Stimulated activated CD4-positive, alpha-beta T cell treated with anti-CD3 and anti-CD28 coated beads, Interleukin-15, amount 100 ng/mL, for 1 hour (primary cell): ENCODE measurements around the gene GFOD1.

Source experiments
- DNase-seq, 2 donors: peaks; one replicate each; pipeline ENCODE4 v3.0.0-alpha.2; 2020; ENCODE audit warnings: low read depth in 1 of 2, low spot score in 1 of 2

Gene GFOD1

DNA sequence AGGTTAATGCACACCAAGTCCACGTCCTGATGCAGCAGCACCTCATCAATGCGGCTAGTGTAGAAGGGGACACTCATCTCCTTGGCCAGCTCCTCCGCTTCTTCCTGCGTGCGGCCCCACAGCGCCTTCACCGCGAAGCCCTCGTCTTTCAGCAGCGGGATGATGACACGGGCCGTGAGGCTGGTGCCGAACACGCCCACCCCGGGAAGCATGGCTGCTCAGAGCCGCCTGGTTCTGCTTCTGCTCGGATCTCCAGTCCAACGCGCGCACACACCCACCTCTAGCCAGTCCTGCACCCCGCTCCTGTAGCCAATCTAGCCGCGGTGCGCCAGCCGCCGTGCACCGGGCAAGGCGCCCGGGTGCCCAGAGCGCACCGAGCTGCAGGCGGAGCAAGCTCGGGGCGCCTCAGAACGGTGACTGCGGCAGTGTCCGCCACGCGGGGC, 700 bp downstream of the GFOD1 start:
- DNase-seq, result peak in 1 of 2 donors; percentile 44

DNA sequence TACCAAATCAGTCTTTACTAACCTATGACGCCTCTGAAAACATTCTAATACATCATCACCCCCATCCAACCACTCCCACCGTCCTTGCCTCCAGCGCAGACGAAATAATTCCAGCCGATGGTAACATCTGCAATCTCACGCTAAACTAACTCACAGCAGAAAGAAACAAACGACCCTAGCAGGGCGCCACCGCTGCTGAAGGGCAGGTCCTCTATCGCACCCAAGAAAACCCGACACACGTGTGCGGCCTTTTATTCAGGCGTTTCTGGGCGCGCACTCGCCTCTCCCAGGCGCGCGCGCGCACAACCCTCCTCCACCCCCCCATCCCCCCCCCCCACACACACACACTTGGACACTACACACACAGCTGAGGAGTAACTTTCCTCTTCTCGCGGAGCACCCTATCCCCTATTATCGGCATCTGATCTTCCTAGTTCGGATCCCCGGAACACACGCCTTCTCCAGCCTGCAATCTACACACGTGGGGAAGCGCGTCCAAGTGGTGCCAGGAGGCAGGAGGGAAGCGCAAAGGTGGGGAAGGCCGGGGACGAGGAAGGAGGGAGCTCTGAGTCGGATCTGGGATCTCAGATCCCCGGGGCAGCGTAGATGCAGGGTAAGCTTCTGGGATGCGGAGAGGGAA, 1.4 kb downstream of the GFOD1 start:
- peak in 1 of 2 donors; percentile 27 for DNase-seq

DNA sequence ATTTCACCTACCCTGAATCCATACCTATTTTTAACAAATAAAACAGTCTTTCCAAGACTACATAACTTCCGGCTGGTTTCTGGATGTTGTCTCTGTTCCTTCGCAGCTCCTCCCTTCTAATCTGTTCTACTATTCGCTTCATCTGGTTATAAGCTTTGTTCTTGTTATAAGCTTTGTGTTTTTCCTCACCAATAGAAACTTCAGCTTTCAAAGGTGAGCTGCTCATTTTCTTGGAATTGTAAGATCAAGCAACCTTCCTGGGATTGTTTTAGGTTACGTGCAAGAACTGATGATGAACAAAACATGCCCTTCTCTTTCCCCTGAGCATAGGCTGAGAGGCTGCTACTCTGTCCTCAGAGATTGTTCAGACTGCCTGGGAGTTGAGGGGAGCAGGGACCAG, 2.1 kb downstream of the GFOD1 start:
- DNase-seq, result no peak

DNA sequence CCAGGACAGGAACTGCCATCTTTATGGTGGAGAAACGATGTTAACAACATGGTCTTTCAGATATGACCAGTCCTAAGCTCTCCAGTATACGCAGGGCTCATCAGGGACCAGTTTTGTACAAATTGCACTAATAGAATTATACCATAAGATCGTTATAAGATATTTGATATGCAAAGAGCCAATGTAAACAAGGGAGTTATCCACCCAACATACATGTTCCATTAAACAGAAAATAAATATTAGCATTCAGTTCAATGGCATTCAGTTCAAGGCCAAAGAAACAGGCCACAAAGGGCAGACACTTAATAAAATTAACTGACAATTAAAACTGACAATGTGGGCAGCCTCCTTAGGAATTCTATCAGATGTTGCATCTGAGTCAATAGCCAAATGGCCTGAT, 2.6 kb downstream of the GFOD1 start:
- no peak for DNase-seq

DNA sequence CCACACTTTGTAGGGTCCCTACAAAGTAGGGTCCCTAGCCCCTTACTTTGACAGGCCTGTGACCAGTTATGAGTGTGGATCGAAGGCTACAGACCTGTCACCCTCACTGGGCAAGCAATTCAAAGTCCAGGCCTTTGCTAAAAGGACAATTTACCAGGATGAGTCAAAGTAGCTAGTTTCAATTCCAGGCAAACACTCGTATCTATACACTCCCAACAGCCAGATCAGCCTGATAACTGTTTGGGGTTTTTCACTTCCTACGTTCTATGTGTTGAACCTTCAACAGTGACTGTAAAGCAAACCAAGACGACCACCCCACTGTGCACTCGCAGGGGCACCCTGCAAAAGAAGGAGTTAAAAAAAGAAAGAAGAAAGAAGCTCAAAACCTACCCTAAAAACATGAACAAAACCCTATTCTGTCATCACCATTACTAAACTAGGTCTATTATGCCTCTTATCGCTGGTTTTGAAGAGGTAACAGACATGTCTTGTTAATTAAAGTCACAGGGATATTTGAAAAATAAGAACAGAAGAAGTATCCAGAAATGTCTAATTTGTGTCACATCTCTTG, 3.2 kb downstream of the GFOD1 start:
- no peak for DNase-seq

DNA sequence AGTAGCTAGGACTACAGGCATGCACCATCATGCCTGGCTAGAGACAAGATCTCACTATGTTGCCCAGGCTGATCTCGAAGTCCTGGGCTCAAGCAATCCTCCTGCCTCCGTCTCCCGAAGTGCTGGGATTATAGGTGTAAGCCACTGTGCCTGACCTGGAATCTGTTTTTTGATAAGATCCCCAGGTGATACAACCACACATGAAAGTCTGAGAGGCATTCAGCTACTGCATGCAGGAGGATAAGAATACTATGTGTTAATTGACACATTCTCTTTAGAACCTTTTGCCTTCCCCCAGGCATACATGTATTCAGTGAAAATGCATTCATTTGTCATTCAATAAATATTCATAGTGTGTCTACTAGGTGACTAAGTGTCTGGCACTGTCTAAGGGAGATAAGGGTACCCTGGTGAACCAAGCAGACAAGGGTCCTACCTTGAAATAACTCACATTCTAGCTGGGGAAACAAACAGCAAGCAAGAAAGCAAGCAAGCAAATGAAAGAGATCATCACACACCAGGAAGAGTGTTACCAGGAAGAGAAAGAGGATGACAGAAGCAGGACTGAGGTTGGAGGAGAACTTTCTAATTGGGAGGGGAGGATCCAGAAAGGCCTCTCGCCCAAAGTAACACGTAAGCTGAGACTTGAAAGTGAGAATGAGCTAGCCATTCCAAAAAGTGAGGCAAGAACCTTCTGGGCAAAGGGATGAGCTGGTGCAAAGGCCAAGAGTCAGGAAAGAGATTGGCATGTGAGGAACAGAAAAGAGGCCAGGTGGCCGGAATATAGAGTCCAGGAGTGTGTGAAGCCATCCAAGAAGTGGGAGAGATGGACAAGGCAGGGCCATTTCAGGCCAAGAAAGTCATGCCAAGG, 6.5 kb downstream of the GFOD1 start:
- no peak for DNase-seq

DNA sequence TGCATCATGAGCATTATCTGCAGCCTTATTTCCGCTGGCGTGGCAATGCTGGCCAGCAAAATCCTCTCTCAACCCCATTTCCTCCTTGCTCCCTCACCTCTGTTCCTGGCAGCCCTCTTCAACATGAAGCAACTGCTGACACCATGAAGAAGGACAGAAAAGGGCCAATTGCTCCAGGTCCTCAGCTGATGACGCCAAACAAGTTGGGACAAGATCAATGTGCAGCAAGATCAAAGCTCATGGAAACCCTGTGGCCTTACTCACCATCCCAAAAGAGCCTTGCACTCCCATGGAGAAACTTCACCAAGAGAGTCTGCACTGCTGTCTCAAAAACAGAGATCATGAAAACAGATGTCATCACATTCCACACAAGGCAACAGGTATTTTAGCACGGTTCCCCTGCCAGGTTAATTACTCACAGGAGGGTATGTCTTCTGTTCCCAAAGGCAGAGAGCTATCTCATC, 7.4 kb downstream of the GFOD1 start:
- DNase-seq, result no peak

DNA sequence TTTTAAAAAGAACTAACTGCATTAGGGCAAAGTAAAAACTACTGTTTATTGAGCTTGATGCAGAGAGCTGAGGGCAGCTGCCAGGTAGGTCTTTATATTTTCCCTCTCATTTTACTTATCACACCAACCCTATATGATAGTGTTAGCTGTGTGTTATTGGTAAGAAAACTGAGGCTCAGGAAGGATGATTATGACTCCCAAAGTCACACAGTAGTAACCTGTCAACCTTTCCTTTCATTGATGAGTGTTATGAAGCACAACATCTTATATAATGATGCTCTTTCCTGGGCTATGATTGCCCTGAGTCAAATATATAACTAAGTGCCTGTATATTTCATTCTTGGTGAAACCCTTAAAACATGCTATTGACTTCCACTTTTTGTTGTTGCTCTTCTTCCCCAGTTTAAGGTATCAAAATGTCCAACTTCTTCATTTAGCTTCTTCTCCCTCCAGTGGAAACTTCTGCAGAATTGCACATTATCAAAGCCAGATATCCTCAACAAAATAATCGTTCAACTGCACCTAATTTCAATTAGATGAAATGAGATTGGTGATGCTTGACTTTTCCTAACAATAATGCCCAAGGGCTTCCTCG, 8.1 kb downstream of the GFOD1 start:
- DNase-seq, result no peak

DNA sequence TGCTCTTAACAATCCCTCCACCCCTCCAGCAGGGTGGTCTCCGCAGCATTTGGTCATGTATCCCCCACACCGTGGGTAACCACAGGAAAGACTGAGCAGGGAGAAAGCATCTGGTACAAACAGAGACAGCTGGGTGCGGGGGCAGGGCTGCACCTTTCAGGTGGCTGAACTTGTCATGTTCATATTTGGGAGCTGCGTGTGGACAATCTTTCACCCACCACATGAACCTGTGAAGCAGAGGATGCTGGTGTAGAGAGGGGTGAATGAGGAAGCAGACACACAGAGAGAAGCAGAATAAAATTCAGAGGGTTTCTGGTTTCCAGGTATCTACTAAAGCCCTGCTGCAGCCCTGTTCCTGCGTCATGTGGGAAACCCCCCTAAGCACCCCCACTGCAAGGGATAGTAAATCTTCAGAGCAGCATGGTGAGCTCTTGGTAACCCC, 8.9 kb downstream of the GFOD1 start:
- no peak for DNase-seq

DNA sequence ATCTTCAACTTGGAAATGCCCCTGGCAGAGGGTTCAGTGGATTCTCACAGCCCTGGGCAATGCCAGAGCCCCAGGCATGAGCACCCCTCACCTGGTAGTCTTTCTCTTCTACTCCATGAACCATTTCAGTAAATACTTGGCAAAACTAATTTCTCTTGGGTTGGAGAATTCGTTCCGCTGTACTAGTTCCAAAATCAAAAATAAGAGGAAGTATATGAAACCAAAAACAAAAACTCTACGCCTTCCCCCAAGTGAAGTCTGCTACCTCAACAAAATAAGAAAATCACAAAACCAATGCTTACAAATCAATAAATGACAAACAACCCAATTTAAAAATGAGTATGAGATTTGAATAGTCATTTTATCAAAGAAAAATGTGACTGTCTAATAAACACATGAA, 12.6 kb downstream of the GFOD1 start:
- no peak for DNase-seq

DNA sequence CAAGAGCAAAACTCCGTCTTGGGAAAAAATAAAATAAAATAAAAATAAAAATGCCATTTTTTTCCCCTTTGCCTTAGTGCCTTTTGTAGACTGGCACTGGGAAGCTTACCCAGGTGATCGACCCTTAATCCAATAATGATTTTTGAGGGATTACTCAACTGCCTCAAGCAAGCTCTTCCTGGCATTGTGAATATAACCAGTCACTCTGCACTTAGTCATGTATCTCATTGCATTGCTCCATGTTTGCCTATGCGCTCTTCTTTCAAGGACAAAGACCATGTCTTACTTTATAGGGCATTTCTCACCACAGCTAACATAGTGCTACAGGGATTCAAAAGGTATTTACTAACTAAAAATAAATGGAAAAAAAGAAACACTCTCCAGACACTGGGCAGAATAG, 13.0 kb downstream of the GFOD1 start:
- DNase-seq, result no peak

DNA sequence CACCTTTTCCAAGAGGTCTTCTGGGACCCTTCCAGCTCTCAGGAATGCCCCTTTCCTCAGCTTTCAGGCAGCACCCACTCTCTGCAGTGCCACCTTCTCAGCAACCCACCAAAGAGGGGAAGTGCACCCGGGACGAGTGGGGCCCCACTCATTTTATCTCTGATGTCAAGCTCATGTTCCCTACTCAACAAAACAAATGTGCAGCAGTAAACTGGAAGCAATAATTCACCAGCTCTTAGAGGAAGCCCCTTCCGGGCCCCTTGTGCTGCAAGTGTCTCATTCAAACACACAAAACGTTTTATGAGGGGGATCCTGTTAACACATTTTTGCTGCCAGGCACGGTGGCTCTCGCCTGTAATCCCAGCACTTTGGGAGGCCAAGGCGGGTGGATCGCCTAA, 13.6 kb downstream of the GFOD1 start:
- DNase-seq, result no peak

DNA sequence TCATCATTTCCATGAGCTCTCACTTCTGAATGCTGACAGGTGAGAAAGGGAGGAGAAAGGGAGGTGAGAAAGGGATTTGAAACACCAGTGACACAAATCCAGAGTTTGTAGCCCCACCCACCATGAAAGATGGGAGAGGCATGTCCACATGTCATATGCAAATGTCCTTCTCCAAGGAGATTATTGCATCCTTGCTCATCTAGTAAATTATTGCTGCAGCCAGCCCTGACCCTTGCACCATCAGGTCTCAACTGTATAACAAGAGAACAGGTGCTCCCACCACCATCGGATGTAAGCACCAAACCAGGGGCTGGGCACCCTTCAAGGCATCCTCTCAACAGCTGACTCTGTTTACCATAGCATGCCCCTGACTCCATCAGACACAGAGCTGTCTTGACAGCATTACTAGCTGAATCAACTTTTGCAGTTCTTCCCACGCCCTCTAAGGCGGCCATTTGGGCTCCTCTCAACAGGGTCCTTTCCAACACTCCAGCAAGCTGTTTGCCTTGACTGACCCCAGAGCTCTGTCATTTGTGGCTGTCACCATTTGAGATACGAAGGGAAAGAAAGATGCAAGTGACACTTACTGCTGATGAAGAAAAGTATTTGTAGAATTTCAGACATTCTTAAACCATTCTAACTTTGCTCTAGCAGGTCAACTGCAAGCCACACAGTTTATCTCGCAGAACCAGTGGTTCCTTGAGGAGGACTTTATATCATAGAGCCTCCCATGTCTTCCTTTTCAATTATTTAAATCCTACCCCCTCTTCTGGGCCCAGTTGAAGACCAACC, 14.2 kb downstream of the GFOD1 start:
- no peak for DNase-seq

DNA sequence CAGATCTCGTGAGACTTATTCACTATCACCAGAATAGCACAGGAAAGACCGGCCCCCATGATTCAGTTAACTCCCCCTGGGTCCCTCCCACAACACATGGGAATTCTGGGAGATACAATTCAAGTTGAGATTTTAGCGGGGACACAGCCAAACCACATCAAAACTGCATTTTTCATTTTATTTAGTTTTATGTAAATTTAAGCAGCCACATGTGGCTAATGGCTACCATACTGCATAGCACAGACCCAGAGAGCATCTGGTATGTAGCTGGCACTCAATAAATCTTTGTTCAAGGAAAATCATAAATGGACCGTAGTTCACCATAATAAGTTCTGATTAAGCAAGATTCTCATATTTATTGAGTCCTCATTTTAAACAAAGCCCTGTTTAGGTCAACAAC, 15.3 kb downstream of the GFOD1 start:
- no peak for DNase-seq

DNA sequence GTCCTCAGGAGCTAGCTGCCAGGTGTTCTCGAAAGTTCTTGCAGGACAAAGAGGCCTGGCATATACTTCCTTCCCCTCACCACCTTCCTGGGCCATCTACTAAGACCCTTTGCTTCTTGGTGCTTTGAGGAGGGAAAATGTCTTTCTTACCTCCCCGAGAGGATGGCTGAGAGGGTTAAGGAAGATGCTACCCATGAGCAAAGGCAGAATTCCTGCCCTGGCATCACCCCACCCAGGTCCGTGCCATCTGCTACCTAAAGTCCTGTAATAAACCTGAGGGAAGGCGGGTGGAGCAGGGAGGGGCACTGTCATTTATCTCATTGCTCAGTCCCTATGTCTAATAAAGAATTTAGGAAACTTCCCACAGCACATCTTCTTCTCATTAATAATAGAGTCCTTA, 16.2 kb downstream of the GFOD1 start:
- DNase-seq, result no peak

DNA sequence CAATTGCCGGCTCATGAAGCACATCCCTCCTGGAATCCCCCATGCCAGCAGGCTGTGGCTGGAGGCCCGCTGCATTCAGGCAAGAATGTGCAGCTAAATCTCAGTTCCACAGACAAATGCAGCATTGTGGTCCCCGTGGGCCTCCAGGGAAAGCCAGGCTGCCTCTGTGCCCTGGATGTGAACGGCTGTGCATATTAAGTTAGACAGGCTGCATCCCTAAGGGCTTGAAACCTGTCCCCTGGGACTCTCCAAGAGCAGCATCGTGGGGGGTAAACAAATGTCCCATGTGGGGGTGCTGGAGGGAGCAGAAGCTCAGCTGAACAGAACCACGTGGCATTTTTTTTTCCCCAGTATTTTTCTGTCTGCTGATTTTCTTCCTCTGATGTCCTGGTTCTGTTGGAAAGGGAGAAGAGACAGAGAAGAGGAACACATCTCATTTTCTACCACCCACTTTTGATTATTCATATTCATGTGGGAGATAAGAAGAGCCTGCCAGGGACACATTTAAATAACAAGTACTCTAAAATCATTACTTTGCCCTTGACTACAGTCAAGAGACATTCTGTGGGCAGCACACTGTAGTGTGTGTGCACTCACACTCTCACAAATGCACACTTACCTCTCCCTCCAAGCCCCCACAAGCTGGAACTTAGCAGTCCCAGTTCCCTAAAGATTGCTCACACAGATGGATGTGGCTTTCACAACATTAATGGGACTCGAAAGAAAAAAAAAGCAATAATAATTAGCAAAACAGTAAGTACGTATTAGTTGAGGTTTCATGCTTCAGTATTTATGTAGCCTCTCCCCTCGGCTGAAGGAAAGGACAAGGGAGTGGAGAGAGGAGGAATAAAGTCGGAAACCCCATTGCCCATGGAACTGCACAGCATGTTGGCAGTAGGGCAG, 16.9 kb downstream of the GFOD1 start:
- no peak for DNase-seq

DNA sequence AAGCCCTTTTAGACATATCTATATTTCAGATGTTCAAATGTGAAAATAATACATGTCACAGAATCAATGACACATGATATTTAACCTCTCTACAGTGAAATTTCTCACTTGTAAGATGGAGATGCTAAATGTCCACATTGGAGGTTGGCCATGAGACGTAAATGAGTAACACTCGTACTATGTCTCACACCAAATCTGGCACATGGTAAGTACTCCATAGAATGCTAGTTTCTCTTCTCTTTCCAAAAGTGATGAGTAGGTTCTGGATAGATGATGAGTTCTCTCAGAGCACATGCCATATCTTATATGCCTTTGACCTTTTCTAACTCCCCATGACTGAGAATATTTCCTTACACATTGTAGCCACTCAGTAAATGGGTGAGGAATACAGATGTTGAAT, 17.7 kb downstream of the GFOD1 start:
- no peak for DNase-seq

DNA sequence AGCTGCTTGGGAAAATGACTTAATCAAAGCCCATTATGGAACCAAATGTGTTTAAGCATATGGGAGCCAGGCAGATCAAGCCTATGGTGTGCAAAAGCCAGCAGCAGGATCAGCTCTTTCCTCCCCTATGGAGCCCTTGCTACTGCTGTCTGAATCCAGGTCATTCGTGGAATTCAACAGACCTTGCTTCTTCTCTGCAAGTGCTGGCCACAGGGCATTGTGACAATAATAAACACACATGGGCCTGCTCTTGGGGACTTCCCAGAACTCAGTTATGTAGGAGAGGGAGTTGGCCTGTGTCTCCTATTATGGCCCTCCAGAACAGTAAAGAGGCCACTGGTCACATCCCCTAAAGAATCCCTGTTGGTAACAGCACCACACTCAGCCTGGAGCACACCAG, 18.6 kb downstream of the GFOD1 start:
- no peak for DNase-seq

DNA sequence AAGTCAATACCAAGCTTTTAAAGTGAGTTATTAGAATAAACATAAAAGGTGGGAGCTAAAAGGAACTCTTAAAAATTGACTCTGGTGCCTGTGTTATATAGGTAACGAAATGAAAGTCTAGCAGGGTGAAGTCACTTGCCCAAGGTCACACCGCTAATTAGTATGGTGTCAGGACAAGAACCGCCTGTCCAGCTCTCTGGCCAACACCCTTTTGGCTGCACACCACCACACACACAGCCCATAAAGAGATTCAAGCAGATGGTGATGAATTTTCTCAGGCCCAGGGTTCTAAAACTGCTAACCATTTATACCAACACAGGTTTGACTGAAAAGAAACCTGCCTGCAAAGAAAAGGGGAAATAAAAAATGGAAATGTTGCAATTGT, 20.2 kb downstream of the GFOD1 start:
- DNase-seq, result no peak
